HUES6 (cell line): Measurements from ENCODE around the gene DLD.
"Not testable (repeated sequence)": the region's sequence is repeated elsewhere in the genome, so short reads cannot be mapped to it uniquely, and the experiment has no call there.

Experiments used
- H3K27ac ChIP-seq: 2 replicates; pipeline ENCODE4 v1.7.0; 2013; ENCODE audit warnings: low read depth, mild to moderate bottlenecking, low read length, inconsistent platforms
- H3K27me3 ChIP-seq: 2 replicates; pipeline ENCODE4 v1.6.1; 2013; ENCODE audit warnings: low read length; ENCODE audit not compliant: control insufficient read depth, insufficient read depth
- H3K36me3 ChIP-seq: 2 replicates; pipeline ENCODE4 v1.6.1; 2013; ENCODE audit warnings: low read length; ENCODE audit not compliant: control insufficient read depth, insufficient read depth
- H3K4me1 ChIP-seq: 2 replicates; pipeline ENCODE4 v1.6.1; 2013; ENCODE audit warnings: low read length; ENCODE audit not compliant: control insufficient read depth, insufficient read depth
- H3K4me3 ChIP-seq: 2 replicates; pipeline ENCODE4 v1.5.1; 2013; ENCODE audit warnings: low read depth, low read length
- H3K9ac ChIP-seq: one replicate; pipeline ENCODE4 v1.6.1; 2013; ENCODE audit warnings: mild to moderate bottlenecking, low read length
- H3K9me3 ChIP-seq: 2 replicates; pipeline ENCODE4 v1.6.1; 2013; ENCODE audit warnings: low read depth, low read length; ENCODE audit not compliant: control insufficient read depth, insufficient read depth

Gene DLD

GRCh38 chr7:107892367-107892741 is 1.4 kb downstream of the DLD start:
- H3K36me3 ChIP-seq: peaks cover 39% of the 10 kb centered on the region
- H3K4me3 ChIP-seq: peak overlapping the region; percentile 90
- not testable (repeated sequence) for H3K4me1 ChIP-seq, H3K27ac ChIP-seq, H3K9ac ChIP-seq, H3K27me3 ChIP-seq, H3K9me3 ChIP-seq

- no peaks in the 10 kb centered on the region for H3K9me3 ChIP-seq
- H3K9ac ChIP-seq: no peak overlapping the region
- H3K27me3 ChIP-seq: no peaks in the 10 kb centered on the region
- H3K4me1 ChIP-seq: peaks cover 6% of the 10 kb centered on the region; the same call in 1 of the 2 replicates
- H3K4me3 ChIP-seq: no peak overlapping the region
- no peak overlapping the region for H3K27ac ChIP-seq
- H3K36me3 ChIP-seq: peaks cover 50% of the 10 kb centered on the region
These were observed 8.1 kb downstream of the DLD start for GRCh38 chr7:107898997-107899594.

- H3K27me3 ChIP-seq: no peaks in the 10 kb centered on the region
- peaks cover 6% of the 10 kb centered on the region; the same call in 1 of the 2 replicates for H3K4me1 ChIP-seq
- H3K27ac ChIP-seq: no peak overlapping the region
- H3K9me3 ChIP-seq: no peaks in the 10 kb centered on the region
- H3K4me3 ChIP-seq: no peak overlapping the region
- peaks cover 51% of the 10 kb centered on the region for H3K36me3 ChIP-seq
- no peak overlapping the region for H3K9ac ChIP-seq
These were observed 9.6 kb downstream of the DLD start for GRCh38 chr7:107900496-107901015.

- H3K36me3 ChIP-seq: peaks cover 54% of the 10 kb centered on the region
- H3K9me3 ChIP-seq: no peaks in the 10 kb centered on the region
- no peak overlapping the region for H3K27ac ChIP-seq
- no peaks in the 10 kb centered on the region for H3K27me3 ChIP-seq
- no peak overlapping the region for H3K9ac ChIP-seq
- no peak overlapping the region for H3K4me3 ChIP-seq
- peaks cover 6% of the 10 kb centered on the region; the same call in 1 of the 2 replicates for H3K4me1 ChIP-seq
These were observed 11.4 kb downstream of the DLD start for GRCh38 chr7:107902381-107902780.

GRCh38 chr7:107907790-107908189 is 16.8 kb downstream of the DLD start:
- peaks cover 88% of the 10 kb centered on the region for H3K36me3 ChIP-seq
- no peaks in the 10 kb centered on the region for H3K9me3 ChIP-seq
- no peak overlapping the region for H3K9ac ChIP-seq
- no peak overlapping the region for H3K4me3 ChIP-seq
- no peak overlapping the region for H3K27ac ChIP-seq
- H3K4me1 ChIP-seq: no peaks in the 10 kb centered on the region
- H3K27me3 ChIP-seq: no peaks in the 10 kb centered on the region

- no peaks in the 10 kb centered on the region for H3K4me1 ChIP-seq
- H3K27me3 ChIP-seq: no peaks in the 10 kb centered on the region
- H3K36me3 ChIP-seq: peaks cover 78% of the 10 kb centered on the region
- H3K4me3 ChIP-seq: no peak overlapping the region
- H3K9ac ChIP-seq: no peak overlapping the region
- H3K27ac ChIP-seq: no peak overlapping the region
- no peaks in the 10 kb centered on the region for H3K9me3 ChIP-seq
These were observed 18.5 kb downstream of the DLD start for GRCh38 chr7:107909445-107909844.

GRCh38 chr7:107911981-107912380 is 21.0 kb downstream of the DLD start:
- Histone ChIP-seq H3K9me3 (no peaks in the 10 kb centered on the region), H3K36me3 (peaks cover 74% of the 10 kb centered on the region), H3K27ac (no peak overlapping the region), H3K27me3 (no peaks in the 10 kb centered on the region), H3K9ac (no peak overlapping the region), H3K4me3 (no peak overlapping the region), H3K4me1 (no peaks in the 10 kb centered on the region)

GRCh38 chr7:107913851-107914250 is 22.9 kb downstream of the DLD start:
- H3K27ac ChIP-seq: no peak overlapping the region
- H3K4me1 ChIP-seq: no peaks in the 10 kb centered on the region
- no peaks in the 10 kb centered on the region for H3K27me3 ChIP-seq
- peaks cover 75% of the 10 kb centered on the region for H3K36me3 ChIP-seq
- H3K9ac ChIP-seq: no peak overlapping the region
- no peaks in the 10 kb centered on the region for H3K9me3 ChIP-seq
- H3K4me3 ChIP-seq: no peak overlapping the region

GRCh38 chr7:107914831-107915230 is 23.8 kb downstream of the DLD start:
- H3K4me3 ChIP-seq: no peak overlapping the region
- no peaks in the 10 kb centered on the region for H3K27me3 ChIP-seq
- H3K36me3 ChIP-seq: peaks cover 77% of the 10 kb centered on the region
- no peaks in the 10 kb centered on the region for H3K9me3 ChIP-seq
- no peaks in the 10 kb centered on the region for H3K4me1 ChIP-seq
- no peak overlapping the region for H3K27ac ChIP-seq
- H3K9ac ChIP-seq: no peak overlapping the region

- Histone ChIP-seq H3K9me3 (no peaks in the 10 kb centered on the region), H3K27ac (no peak overlapping the region), H3K4me3 (no peak overlapping the region), H3K36me3 (peaks cover 77% of the 10 kb centered on the region), H3K27me3 (no peaks in the 10 kb centered on the region), H3K4me1 (no peaks in the 10 kb centered on the region), H3K9ac (no peak overlapping the region)
These were observed 24.6 kb downstream of the DLD start for GRCh38 chr7:107915541-107915940.

- no peaks in the 10 kb centered on the region for H3K9me3 ChIP-seq
- H3K36me3 ChIP-seq: peaks cover 72% of the 10 kb centered on the region
- no peak overlapping the region for H3K27ac ChIP-seq
- H3K9ac ChIP-seq: no peak overlapping the region
- H3K4me1 ChIP-seq: no peaks in the 10 kb centered on the region
- no peaks in the 10 kb centered on the region for H3K27me3 ChIP-seq
- no peak overlapping the region for H3K4me3 ChIP-seq
These were observed 27.0 kb downstream of the DLD start for GRCh38 chr7:107917763-107918651.
